NOMO-1 treated with DMSO at 0.1 percent for 48 hours (cell line): ENCODE results near the gene CHST14.
A peak's percentile ranks its signal among the peaks of the same experiment; 100 is the strongest.
"Not testable (repeated sequence)": the region's sequence is repeated elsewhere in the genome, so short reads cannot be mapped to it uniquely, and the experiment has no call there.

Experiments
- DNase-seq: peaks from one replicate; lab custom pipeline; 2025; ENCODE audit not compliant: unreplicated experiment; lab: John Stamatoyannopoulos, UW

The CHST14 gene

GRCh38 chr15:40440743-40441564 lies 29.8 kb upstream of the CHST14 start, which contains the start of gene BAHD1:
Gene BAHD1, plus strand, starts transcription at chr15:40440953. Its CDS starts 17,512 bp downstream, at chr15:40458465.
- DNase-seq: peak; percentile 92

GRCh38 chr15:40441565-40442531 lies 28.9 kb upstream of the CHST14 start:
- no peak for DNase-seq

- no peak for DNase-seq
These were observed 27.5 kb upstream of the CHST14 start for GRCh38 chr15:40443255-40443654.

GRCh38 chr15:40443846-40444245 lies 26.9 kb upstream of the CHST14 start:
- no peak for DNase-seq

- DNase-seq: no peak
These were observed 26.0 kb upstream of the CHST14 start for GRCh38 chr15:40444736-40445135.

GRCh38 chr15:40445421-40445922 lies 25.3 kb upstream of the CHST14 start:
- no peak for DNase-seq

GRCh38 chr15:40446144-40446543 lies 24.6 kb upstream of the CHST14 start:
- no peak for DNase-seq

- DNase-seq: no peak
These were observed 22.4 kb upstream of the CHST14 start for GRCh38 chr15:40448354-40448753.

GRCh38 chr15:40449275-40449674 lies 21.5 kb upstream of the CHST14 start:
- DNase-seq: no peak

- DNase-seq: no peak
These were observed 20.7 kb upstream of the CHST14 start for GRCh38 chr15:40450047-40450446.

- DNase-seq: no peak
These were observed 19.1 kb upstream of the CHST14 start for GRCh38 chr15:40451527-40452158.

- no peak for DNase-seq
These were observed 18.3 kb upstream of the CHST14 start for GRCh38 chr15:40452296-40453090.

- DNase-seq: not testable (repeated sequence)
These were observed 16.8 kb upstream of the CHST14 start for GRCh38 chr15:40453941-40454340.

GRCh38 chr15:40454904-40455391 lies 15.8 kb upstream of the CHST14 start:
- no peak for DNase-seq

- no peak for DNase-seq
These were observed 14.5 kb upstream of the CHST14 start for GRCh38 chr15:40456299-40456712.

- no peak for DNase-seq
These were observed 14.0 kb upstream of the CHST14 start for GRCh38 chr15:40456738-40457137.

GRCh38 chr15:40458495-40459371 lies 12.1 kb upstream of the CHST14 start:
- no peak for DNase-seq

GRCh38 chr15:40459391-40460015 lies 11.3 kb upstream of the CHST14 start:
- no peak for DNase-seq

- DNase-seq: no peak
These were observed 10.4 kb upstream of the CHST14 start for GRCh38 chr15:40460404-40460803.
